Common myeloid progenitor, CD34-positive (primary cell): ENCODE measurements around the gene KRTAP12-3.
"Not testable (repeated sequence)": the region's sequence is repeated elsewhere in the genome, so short reads cannot be mapped to it uniquely, and the experiment has no call there.

Experiments
- CTCF ChIA-PET: fragments of 350-600 bp; sonication (Branson Sonifier 250); formaldehyde crosslinking; loops from one replicate; lab custom pipeline; 2021; ENCODE audit warnings: antibody characterized with exemption; lab: Charles Lee
- POLR2A ChIA-PET: fragments of 350-600 bp; sonication (Branson Sonifier 250); formaldehyde crosslinking; loops from one replicate; lab custom pipeline; 2021; ENCODE audit warnings: antibody characterized with exemption; lab: Charles Lee
- DNase-seq, 3 donors: peaks; one replicate each; pipeline versions ENCODE4 v3.0.0 to v3.0.0-alpha.2; 2013
- H3K27ac ChIP-seq, 2 experiments: 1 replicate in 1 of 2; 2 replicates in 1 of 2; pipeline ENCODE4 v1.7.0; 2013; ENCODE audit warnings: inconsistent platforms in 2 of 2, low read length in 2 of 2, mild to moderate bottlenecking in 2 of 2, low read depth in 1 of 2, moderate library complexity in 1 of 2; ENCODE audit not compliant: severe bottlenecking in 2 of 2, insufficient read depth in 1 of 2, poor library complexity in 1 of 2
- H3K27me3 ChIP-seq, 5 experiments: replicated peaks in 2 of 5; 1 replicate in 3 of 5; 2 replicates in 2 of 5; pipeline versions ENCODE4 v1.6.1 to v1.7.0; 2013; ENCODE audit warnings: low read length in 4 of 5, mild to moderate bottlenecking in 2 of 5, moderate library complexity in 2 of 5, inconsistent platforms in 1 of 5; ENCODE audit not compliant: insufficient read depth in 5 of 5, control insufficient read depth in 4 of 5
- H3K36me3 ChIP-seq, 4 experiments: 1 replicate in 2 of 4; 2 replicates in 2 of 4; pipeline versions ENCODE4 v1.6.1 to v1.7.0; 2013; ENCODE audit warnings: low read length in 3 of 4, control low read depth in 1 of 4, mild to moderate bottlenecking in 1 of 4; ENCODE audit not compliant: control insufficient read depth in 4 of 4, insufficient read depth in 4 of 4
- H3K4me1 ChIP-seq, 4 experiments: 1 replicate in 3 of 4; 2 replicates in 1 of 4; pipeline versions ENCODE4 v1.6.1 to v1.7.1; 2013; ENCODE audit warnings: low read length in 3 of 4, mild to moderate bottlenecking in 3 of 4, control low read depth in 1 of 4, inconsistent platforms in 1 of 4, moderate library complexity in 1 of 4; ENCODE audit not compliant: control insufficient read depth in 4 of 4, insufficient read depth in 4 of 4; ENCODE audit errors: control extremely low read depth in 1 of 4
- H3K4me3 ChIP-seq, 7 experiments: 1 replicate in 4 of 7; 2 replicates in 3 of 7; pipeline versions ENCODE4 v1.5.1 to v1.7.0; 2013; ENCODE audit warnings: mild to moderate bottlenecking in 7 of 7, low read length in 6 of 7, moderate library complexity in 6 of 7, inconsistent platforms in 2 of 7, low read depth in 2 of 7, control low read depth in 1 of 7; ENCODE audit not compliant: insufficient read depth in 4 of 7, control insufficient read depth in 1 of 7; ENCODE audit errors: extremely low read depth in 1 of 7
- H3K9me3 ChIP-seq, 5 experiments: 1 replicate in 4 of 5; 2 replicates in 1 of 5; pipeline versions ENCODE4 v1.6.1 to v1.7.1; 2013; ENCODE audit warnings: low read length in 4 of 5, mild to moderate bottlenecking in 2 of 5, inconsistent platforms in 1 of 5, low read depth in 1 of 5, moderate library complexity in 1 of 5; ENCODE audit not compliant: control insufficient read depth in 4 of 5, insufficient read depth in 2 of 5; ENCODE audit errors: control extremely low read depth in 1 of 5
- WGBS: methylation state at CpG from one replicate; pipeline ENCODE4 v1.1.5; 2013; ENCODE audit not compliant: insufficient coverage; 5-methylcytosine and 5-hydroxymethylcytosine counted together

The KRTAP12-3 gene

GRCh38 chr21:44627181-44627822 is 30.4 kb upstream of the KRTAP12-3 start:
- H3K4me3 ChIP-seq, H3K4me1 ChIP-seq, CTCF ChIA-PET, DNase-seq, POLR2A ChIA-PET, H3K27ac ChIP-seq, H3K36me3 ChIP-seq, H3K27me3 ChIP-seq: not testable (repeated sequence)
- WGBS = 86% methylated on average over 11 of the region's 20 CpGs
- H3K9me3 ChIP-seq = peaks cover 6 to 50% (median 30%) of the 10 kb centered on the region in 5 experiments

- peaks cover 6 to 50% (median 28%) of the 10 kb centered on the region in 5 experiments for H3K9me3 ChIP-seq
- H3K4me3 ChIP-seq, POLR2A ChIA-PET, H3K27ac ChIP-seq, H3K27me3 ChIP-seq, H3K36me3 ChIP-seq, CTCF ChIA-PET, DNase-seq, H3K4me1 ChIP-seq: not testable (repeated sequence)
- 74% methylated on average over 5 of the region's 15 CpGs for WGBS
Observed at GRCh38 chr21:44627831-44628233, 29.9 kb upstream of the KRTAP12-3 start.

- Histone ChIP-seq H3K4me3 (no peak overlapping the region), H3K4me1 (no peaks in the 10 kb centered on the region), H3K27me3 (peaks cover 0 to 8% (median 0%) of the 10 kb centered on the region in 5 experiments), H3K9me3 (peaks cover 4 to 40% (median 25%) of the 10 kb centered on the region in 5 experiments), H3K36me3 (no peaks in the 10 kb centered on the region), H3K27ac (no peak overlapping the region)
- POLR2A ChIA-PET = no interaction called here
- CTCF ChIA-PET = no interaction called here
- WGBS = 88% methylated on average over 15 of the region's 18 CpGs
- DNase-seq = no peak
Observed at GRCh38 chr21:44628707-44629391, 28.9 kb upstream of the KRTAP12-3 start.

GRCh38 chr21:44630440-44630839 is 27.3 kb upstream of the KRTAP12-3 start:
- DNase-seq = no peak
- H3K36me3 ChIP-seq = no peaks in the 10 kb centered on the region
- peaks cover 3 to 29% (median 19%) of the 10 kb centered on the region in 5 experiments for H3K9me3 ChIP-seq
- ChIA-PET POLR2A (no interaction called here), CTCF (no interaction called here)
- no peak overlapping the region for H3K27ac ChIP-seq
- H3K4me3 ChIP-seq = no peak overlapping the region
- no CpG with 5 or more reads among the region's 2 CpGs for WGBS
- no peaks in the 10 kb centered on the region for H3K4me1 ChIP-seq
- H3K27me3 ChIP-seq = peaks cover 0 to 8% (median 0%) of the 10 kb centered on the region in 5 experiments

GRCh38 chr21:44632067-44632466 is 25.7 kb upstream of the KRTAP12-3 start:
- no CpG with 5 or more reads among the region's 1 CpG for WGBS
- no peaks in the 10 kb centered on the region for H3K36me3 ChIP-seq
- ChIA-PET POLR2A (no interaction called here), CTCF (no interaction called here)
- H3K9me3 ChIP-seq = peaks cover 4 to 27% (median 14%) of the 10 kb centered on the region in 5 experiments
- H3K4me3 ChIP-seq = no peak overlapping the region
- no peaks in the 10 kb centered on the region for H3K4me1 ChIP-seq
- no peak for DNase-seq
- peaks cover 0 to 6% (median 0%) of the 10 kb centered on the region in 5 experiments for H3K27me3 ChIP-seq
- H3K27ac ChIP-seq = no peak overlapping the region

- Histone ChIP-seq H3K36me3 (no peaks in the 10 kb centered on the region), H3K9me3 (peaks cover 4 to 27% (median 14%) of the 10 kb centered on the region in 5 experiments), H3K4me3 (no peak overlapping the region), H3K4me1 (no peaks in the 10 kb centered on the region), H3K27ac (no peak overlapping the region), H3K27me3 (peaks cover 0 to 6% (median 2%) of the 10 kb centered on the region in 5 experiments)
- WGBS = 94% methylated on average over 15 of the region's 15 CpGs
- CTCF ChIA-PET = no interaction called here
- DNase-seq = no peak
- POLR2A ChIA-PET = no interaction called here
Observed at GRCh38 chr21:44636209-44637017, 21.3 kb upstream of the KRTAP12-3 start.
